Osteocyte (in vitro differentiated cells): ENCODE data around the gene CHSY3. TPM values are rescaled to one million over a fixed set of nuclear protein-coding genes. Genes with fewer than 3 reads are reported as not detected.
"Not testable (repeated sequence)": the region's sequence is repeated elsewhere in the genome, so short reads cannot be mapped to it uniquely, and the experiment has no call there.

ENCODE experiments used
- DNase-seq: peaks from one replicate; pipeline ENCODE4 v3.0.0; 2021; ENCODE audit warnings: mixed read lengths; ENCODE audit not compliant: unreplicated experiment; ENCODE audit errors: extremely low spot score
- H3K27ac Mint-ChIP-seq: one replicate; pipeline ENCODE4 v1.8.0; 2021; ENCODE audit warnings: mild to moderate bottlenecking, mixed read lengths; ENCODE audit not compliant: unreplicated experiment
- H3K27me3 Mint-ChIP-seq: one replicate; pipeline ENCODE4 v1.8.0; 2021; ENCODE audit warnings: mixed read lengths; ENCODE audit not compliant: unreplicated experiment
- H3K36me3 Mint-ChIP-seq: one replicate; pipeline ENCODE4 v1.8.0; 2021; ENCODE audit warnings: mixed read lengths; ENCODE audit not compliant: unreplicated experiment
- H3K4me1 Mint-ChIP-seq: one replicate; pipeline ENCODE4 v1.8.0; 2021; ENCODE audit warnings: mixed read lengths; ENCODE audit not compliant: unreplicated experiment
- H3K4me3 Mint-ChIP-seq: one replicate; pipeline ENCODE4 v1.8.0; 2021; ENCODE audit warnings: mild to moderate bottlenecking, moderate library complexity, mixed read lengths; ENCODE audit not compliant: unreplicated experiment
- H3K9me3 Mint-ChIP-seq: one replicate; pipeline ENCODE4 v1.8.0; 2021; ENCODE audit warnings: mixed read lengths; ENCODE audit not compliant: unreplicated experiment
- CTCF ChIP-seq: fragments of 200-600 bp; sonication (generic); IDR thresholded peaks from 2 replicates; pipeline ENCODE4 v1.5.0; 2021; ENCODE audit warnings: antibody characterized with exemption, mild to moderate bottlenecking, moderate library complexity
- total RNA-seq: library from RNA; stranded (reverse); gene quantifications from 2 replicates; pipeline ENCODE4 v1.2.1, GENCODE V29; 2021

The CHSY3 gene
- total RNA-seq, 1 donor from 2014 or later = 19.7 TPM

DNA sequence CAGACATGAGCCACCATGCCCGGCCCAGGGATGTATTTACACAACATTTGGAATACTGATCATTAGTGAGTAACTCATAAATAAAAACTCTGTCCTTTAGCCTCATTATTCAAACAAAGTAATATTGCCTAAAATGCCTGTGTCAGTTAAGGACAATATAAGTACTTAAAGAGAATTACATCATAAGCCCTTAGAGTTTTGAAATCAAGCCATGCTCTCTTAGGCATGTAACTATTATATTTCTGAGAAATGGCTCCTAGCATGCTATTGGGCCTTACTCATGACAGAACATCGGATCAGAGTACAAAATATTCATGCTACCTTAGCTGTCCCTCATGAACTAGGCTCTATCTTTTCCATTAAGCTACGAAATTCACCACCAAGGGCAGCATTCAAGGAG, 309.3 kb downstream of the CHSY3 start:
- H3K9me3 Mint-ChIP-seq = no peaks in the 10 kb centered on the region
- no peak overlapping the region for H3K27ac Mint-ChIP-seq
- TF ChIP-seq CTCF = no peak
- H3K4me1 Mint-ChIP-seq = peaks cover 10% of the 10 kb centered on the region
- H3K4me3 Mint-ChIP-seq = no peak overlapping the region
- DNase-seq = no peak
- no peaks in the 10 kb centered on the region for H3K27me3 Mint-ChIP-seq
- H3K36me3 Mint-ChIP-seq = no peaks in the 10 kb centered on the region

- no peak for DNase-seq
- H3K4me1 Mint-ChIP-seq = peaks cover 10% of the 10 kb centered on the region
- H3K9me3 Mint-ChIP-seq = no peaks in the 10 kb centered on the region
Observed at GRCh38 chr5:130216286-130216685, 312.0 kb downstream of the CHSY3 start.

DNA sequence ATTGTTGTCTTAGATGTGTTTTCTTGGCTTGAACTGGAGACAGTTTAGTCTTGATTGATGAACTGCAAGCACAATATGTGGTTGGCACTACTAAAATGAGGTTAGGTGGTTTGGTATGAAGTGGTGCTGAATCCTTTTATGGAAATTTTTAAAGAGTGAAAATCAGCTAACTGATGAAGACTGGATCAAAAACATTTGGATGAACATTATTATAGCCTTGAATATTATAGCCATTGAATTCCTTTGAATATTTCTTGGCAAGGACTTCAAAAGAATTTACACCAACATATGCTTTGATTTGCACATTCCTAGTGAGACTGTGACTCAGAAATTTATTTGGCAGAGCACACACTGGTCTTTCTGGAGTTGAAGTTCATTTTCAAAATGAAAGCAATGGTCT, 318.3 kb downstream of the CHSY3 start:
- Mint-ChIP-seq H3K4me1 (peaks cover 12% of the 10 kb centered on the region), H3K36me3 (peaks cover 3% of the 10 kb centered on the region), H3K27ac (no peak overlapping the region), H3K9me3 (peaks cover 11% of the 10 kb centered on the region), H3K27me3 (no peaks in the 10 kb centered on the region), H3K4me3 (no peak overlapping the region)
- no peak for TF ChIP-seq CTCF
- DNase-seq = no peak

More at GRCh38 chr5:130216286-130216685, 312.0 kb downstream of the CHSY3 start:
- Mint-ChIP-seq H3K4me3 (no peak overlapping the region), H3K27me3 (no peaks in the 10 kb centered on the region), H3K27ac (no peak overlapping the region), H3K36me3 (no peaks in the 10 kb centered on the region)
- no peak for TF ChIP-seq CTCF

DNA sequence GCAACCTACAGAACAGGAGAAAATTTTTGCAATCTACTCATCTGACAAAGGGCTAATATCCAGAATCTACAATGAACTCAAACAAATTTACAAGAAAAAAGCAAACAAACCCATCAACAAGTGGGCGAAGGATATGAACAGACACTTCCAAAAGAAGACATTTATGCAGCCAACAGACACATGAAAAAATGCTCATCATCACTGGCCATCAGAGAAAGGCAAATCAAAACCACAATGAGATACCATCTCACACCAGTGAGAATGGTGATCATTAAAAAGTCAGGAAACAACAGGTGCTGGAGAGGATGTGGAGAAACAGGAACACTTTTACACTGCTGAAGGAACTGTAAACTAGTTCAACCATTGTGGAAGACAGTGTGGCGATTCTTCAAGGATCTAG, 322.3 kb downstream of the CHSY3 start:
- not testable (repeated sequence) for H3K36me3 Mint-ChIP-seq, H3K4me3 Mint-ChIP-seq, H3K27ac Mint-ChIP-seq, H3K27me3 Mint-ChIP-seq, DNase-seq
- H3K9me3 Mint-ChIP-seq = peaks cover 11% of the 10 kb centered on the region
- H3K4me1 Mint-ChIP-seq = peaks cover 12% of the 10 kb centered on the region

- no peak overlapping the region for H3K27ac Mint-ChIP-seq
- no peak for TF ChIP-seq CTCF
- peaks cover 3% of the 10 kb centered on the region for H3K36me3 Mint-ChIP-seq
- no peaks in the 10 kb centered on the region for H3K27me3 Mint-ChIP-seq
- peaks cover 11% of the 10 kb centered on the region for H3K9me3 Mint-ChIP-seq
- peaks cover 4% of the 10 kb centered on the region for H3K4me1 Mint-ChIP-seq
- no peak for DNase-seq
- H3K4me3 Mint-ChIP-seq = no peak overlapping the region
Observed at GRCh38 chr5:130227699-130228098, 323.4 kb downstream of the CHSY3 start.

GRCh38 chr5:130231786-130232185, 327.5 kb downstream of the CHSY3 start:
- Mint-ChIP-seq H3K4me1 (no peaks in the 10 kb centered on the region), H3K36me3 (no peaks in the 10 kb centered on the region), H3K4me3 (no peak overlapping the region), H3K27me3 (no peaks in the 10 kb centered on the region), H3K27ac (no peak overlapping the region), H3K9me3 (peaks cover 5% of the 10 kb centered on the region)
- DNase-seq = no peak
- no peak for TF ChIP-seq CTCF
